ENCODE data around the gene RASGRP2.

RASGRP2 gene

GRCh38 chr11:64743591-64744543, at the start of gene RASGRP2:
Gene RASGRP2, minus strand, starts transcription at chr11:64744142. Its CDS starts 1,276 bp downstream, at chr11:64742866.
- peak; percentile 75 for DNase-seq (ENCODE audit: low read depth)

- no peak for DNase-seq (ENCODE audit: low read depth)
Observed at GRCh38 chr11:64792482-64792881, 48.5 kb upstream of the RASGRP2 start.

- DNase-seq (ENCODE audit: low read depth), result no peak
Observed at GRCh38 chr11:64791781-64792291, 47.9 kb upstream of the RASGRP2 start.

- DNase-seq (ENCODE audit: low read depth), result no peak
Observed at GRCh38 chr11:64790205-64791095, 46.5 kb upstream of the RASGRP2 start.

GRCh38 chr11:64789331-64790204, 45.6 kb upstream of the RASGRP2 start:
- no peak for DNase-seq (ENCODE audit: low read depth)

- DNase-seq (ENCODE audit: low read depth), result no peak
Observed at GRCh38 chr11:64788321-64789215, 44.6 kb upstream of the RASGRP2 start.

GRCh38 chr11:64787526-64788320, 43.8 kb upstream of the RASGRP2 start:
- no peak for DNase-seq (ENCODE audit: low read depth)

- DNase-seq (ENCODE audit: low read depth), result no peak
Observed at GRCh38 chr11:64786308-64786707, 42.4 kb upstream of the RASGRP2 start.

GRCh38 chr11:64784813-64785581, 41.1 kb upstream of the RASGRP2 start:
- DNase-seq (ENCODE audit: low read depth), result no peak

GRCh38 chr11:64778473-64779298, 34.7 kb upstream of the RASGRP2 start, which contains the start of gene SF1:
Gene SF1, minus strand, starts transcription at chr11:64778542. Its CDS starts 150 bp downstream, at chr11:64778392.
- DNase-seq (ENCODE audit: low read depth), result peak; percentile 96

- DNase-seq (ENCODE audit: low read depth), result no peak
Observed at GRCh38 chr11:64778223-64778472, 34.2 kb upstream of the RASGRP2 start.

- no peak for DNase-seq (ENCODE audit: low read depth)
Observed at GRCh38 chr11:64777449-64778222, 33.7 kb upstream of the RASGRP2 start.

GRCh38 chr11:64776875-64777274, 32.9 kb upstream of the RASGRP2 start:
- no peak for DNase-seq (ENCODE audit: low read depth)

GRCh38 chr11:64776425-64776824, 32.5 kb upstream of the RASGRP2 start:
- no peak for DNase-seq (ENCODE audit: low read depth)

- DNase-seq (ENCODE audit: low read depth), result no peak
Observed at GRCh38 chr11:64774144-64774543, 30.2 kb upstream of the RASGRP2 start.

GRCh38 chr11:64772303-64773018, 28.5 kb upstream of the RASGRP2 start:
- DNase-seq (ENCODE audit: low read depth), result no peak

GRCh38 chr11:64771861-64772260, 27.9 kb upstream of the RASGRP2 start:
- no peak for DNase-seq (ENCODE audit: low read depth)
